HEK293 (cell line): ENCODE results near the gene SPARC.

Experiments
- CTCF ChIP-seq: fragments of 450-650 bp; formaldehyde crosslinking; IDR thresholded peaks from 2 replicates; pipeline ENCODE4 v1.5.1; 2016; ENCODE audit warnings: missing biosample characterization, missing genetic modification characterization
- HOXA7 ChIP-seq: sonication (generic); formaldehyde crosslinking; IDR thresholded peaks from 2 replicates; pipeline ENCODE4 v1.8.1; 2022; ENCODE audit warnings: missing genetic modification reagents, borderline replicate concordance
- KLF16 ChIP-seq: fragments of 450-650 bp; formaldehyde crosslinking; IDR thresholded peaks from 2 replicates; pipeline ENCODE4 v1.5.1; 2017; ENCODE audit warnings: missing biosample characterization, missing genetic modification characterization
- MEIS1 ChIP-seq: sonication (generic); formaldehyde crosslinking; IDR thresholded peaks from 2 replicates; pipeline ENCODE4 v1.8.1; 2022; ENCODE audit warnings: missing genetic modification reagents, mild to moderate bottlenecking, borderline replicate concordance
- REST ChIP-seq: fragments of 450-650 bp; formaldehyde crosslinking; IDR thresholded peaks from 2 replicates; pipeline ENCODE4 v1.5.1; 2016; ENCODE audit warnings: missing biosample characterization, missing genetic modification characterization
- ZBTB10 ChIP-seq: fragments of 450-650 bp; formaldehyde crosslinking; IDR thresholded peaks from 2 replicates; pipeline ENCODE4 v1.5.1; 2016; ENCODE audit warnings: missing biosample characterization, missing genetic modification characterization
- ZNF558 ChIP-seq: fragments of 450-650 bp; formaldehyde crosslinking; IDR thresholded peaks from 2 replicates; pipeline ENCODE4 v1.5.1; 2016; ENCODE audit warnings: missing biosample characterization, missing genetic modification characterization
- ZNF561 ChIP-seq: fragments of 450-650 bp; IDR thresholded peaks from 2 replicates; pipeline ENCODE4 v1.5.1; 2018; ENCODE audit warnings: missing biosample characterization, missing genetic modification characterization, borderline replicate concordance
- ZNF580 ChIP-seq: fragments of 450-650 bp; formaldehyde crosslinking; IDR thresholded peaks from 2 replicates; pipeline ENCODE4 v1.5.1; 2016; ENCODE audit warnings: missing biosample characterization, missing genetic modification characterization

- TF ChIP-seq CTCF (tag by site-specific recombination) (no peak), ZNF561 (tag by site-specific recombination) (no peak), ZNF558 (no peak), ZBTB10 (tag by site-specific recombination) (no peak), MEIS1 (CRISPR knock-in tag) (no peak), KLF16 (tag by site-specific recombination) (no peak), REST (no peak), HOXA7 (CRISPR knock-in tag) (no peak), ZNF580 (no peak)
Measured at GRCh38 chr5:151676314-151676712, 10.4 kb downstream of the SPARC start.
